SW480 (cell line): ENCODE data around the gene PLCL1.
A peak's percentile ranks its signal among the peaks of the same experiment; 100 is the strongest.

Experiments used
- DNase-seq: peaks from one replicate; pipeline ENCODE4 v3.0.0-alpha.2; 2016; ENCODE audit warnings: low spot score

PLCL1 gene

GRCh38 chr2:197804049-197804757, at the start of gene PLCL1:
Gene PLCL1 (plus strand): TSS chr2:197804593.
- DNase-seq, result peak; percentile 89

- no peak for DNase-seq
These were observed 45.4 kb upstream of the PLCL1 start for GRCh38 chr2:197759013-197759412.

- no peak for DNase-seq
These were observed 44.6 kb upstream of the PLCL1 start for GRCh38 chr2:197759625-197760292.

GRCh38 chr2:197760293-197760657, 44.1 kb upstream of the PLCL1 start:
- no peak for DNase-seq

- peak; percentile 26 for DNase-seq
These were observed 26.5 kb upstream of the PLCL1 start for GRCh38 chr2:197777823-197778407.

- DNase-seq, result no peak
These were observed 25.1 kb upstream of the PLCL1 start for GRCh38 chr2:197779261-197779660.

GRCh38 chr2:197782126-197782525, 22.3 kb upstream of the PLCL1 start:
- DNase-seq, result no peak

GRCh38 chr2:197784956-197785941, 19.1 kb upstream of the PLCL1 start, which contains the start of gene BOLL:
Gene BOLL (minus strand): TSS chr2:197785319. CDS start chr2:197781850, 3,469 bp downstream.
- DNase-seq, result no peak

GRCh38 chr2:197786010-197786877, 18.1 kb upstream of the PLCL1 start:
- no peak for DNase-seq

GRCh38 chr2:197793456-197793855, 10.9 kb upstream of the PLCL1 start:
- DNase-seq, result no peak

- no peak for DNase-seq
These were observed 9.1 kb upstream of the PLCL1 start for GRCh38 chr2:197795277-197795676.

- DNase-seq, result no peak
These were observed 6.2 kb upstream of the PLCL1 start for GRCh38 chr2:197798187-197798586.

GRCh38 chr2:197799068-197799467, 5.3 kb upstream of the PLCL1 start:
- no peak for DNase-seq

- DNase-seq, result no peak
These were observed 4.3 kb upstream of the PLCL1 start for GRCh38 chr2:197800091-197800490.

- no peak for DNase-seq
These were observed 3.4 kb upstream of the PLCL1 start for GRCh38 chr2:197801033-197801432.

GRCh38 chr2:197803033-197803444, 1.4 kb upstream of the PLCL1 start:
- peak; percentile 58 for DNase-seq

- DNase-seq, result no peak
These were observed 643 bp downstream of the PLCL1 start for GRCh38 chr2:197804758-197805714.

GRCh38 chr2:197805715-197806633, 1.6 kb downstream of the PLCL1 start:
- DNase-seq, result no peak

- DNase-seq, result no peak
These were observed 4.7 kb downstream of the PLCL1 start for GRCh38 chr2:197809064-197809463.
